Non-pigmented ciliary epithelial cell (primary cell): Measurements from ENCODE around the gene IFIT1B.
"Not testable (repeated sequence)": the region's sequence is repeated elsewhere in the genome, so short reads cannot be mapped to it uniquely, and the experiment has no call there.

Experiments
- DNase-seq: peaks from one replicate; pipeline ENCODE4 v3.0.0-alpha.2; 2010; ENCODE audit warnings: low read depth

Gene IFIT1B, protein sequence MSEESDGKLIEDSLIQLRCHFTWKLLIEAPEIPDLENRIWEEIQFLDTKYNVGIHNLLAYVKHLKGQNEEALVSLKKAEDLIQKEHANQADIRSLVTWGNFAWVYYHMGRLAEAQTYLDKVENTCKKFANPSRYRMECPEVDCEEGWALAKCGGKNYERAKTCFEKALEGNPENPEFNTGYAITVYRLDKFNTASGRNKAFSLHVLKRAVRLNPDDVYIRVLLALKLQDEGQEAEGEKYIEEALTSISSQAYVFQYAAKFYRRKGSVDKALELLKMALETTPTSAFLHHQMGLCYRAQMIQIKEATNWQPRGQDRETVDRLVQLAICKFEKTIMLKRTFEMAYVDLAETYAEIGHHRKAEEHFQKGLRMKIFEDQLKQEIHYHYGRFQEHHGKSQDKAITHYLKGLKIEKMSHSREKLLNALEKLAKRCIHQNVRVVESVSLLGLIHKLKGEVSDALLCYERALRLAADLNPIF

GRCh38 chr10:89377705-89378637 is at the start of gene IFIT1B:
Gene IFIT1B, plus strand, starts transcription at chr10:89378056. Its CDS starts 80 bp downstream, at chr10:89378136.
- DNase-seq, result no peak

- DNase-seq, result no peak
Measured at GRCh38 chr10:89329151-89329550, 48.7 kb upstream of the IFIT1B start.

GRCh38 chr10:89330014-89330413 is 47.8 kb upstream of the IFIT1B start:
- DNase-seq, result not testable (repeated sequence)

- DNase-seq, result no peak
Measured at GRCh38 chr10:89330537-89331212, 47.2 kb upstream of the IFIT1B start.

DNA sequence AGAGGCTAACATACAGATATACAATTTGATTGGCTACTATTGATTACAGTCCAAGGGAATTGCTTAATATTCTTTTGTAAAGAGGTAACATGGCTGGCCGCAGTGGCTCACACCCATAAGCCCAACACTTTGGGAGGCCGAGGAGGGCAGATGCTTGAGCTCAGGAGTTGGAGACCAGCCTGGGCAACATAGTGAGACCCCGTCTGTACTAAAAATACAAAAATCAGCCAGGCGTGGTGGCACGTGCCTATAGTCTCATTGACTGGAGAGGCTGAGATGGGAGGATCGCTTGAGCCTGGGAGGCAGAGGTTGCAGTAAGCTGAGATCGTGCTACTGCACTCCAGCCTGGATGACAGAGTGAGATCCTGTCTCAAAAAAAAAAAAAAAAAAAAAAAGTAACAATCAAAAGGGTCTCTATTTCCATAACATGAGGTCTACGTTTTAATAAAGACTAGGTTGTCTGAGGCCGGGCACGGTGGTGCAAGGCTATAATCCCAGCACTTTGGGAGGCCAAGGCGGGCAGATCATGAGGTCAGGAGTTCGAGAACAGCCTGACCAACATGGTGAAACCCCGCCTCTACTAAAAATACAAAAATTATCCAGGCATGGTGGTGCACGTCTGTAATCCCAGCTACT is 46.3 kb upstream of the IFIT1B start:
- not testable (repeated sequence) for DNase-seq

- DNase-seq, result peak; percentile 43
Measured at GRCh38 chr10:89332123-89332633, 45.7 kb upstream of the IFIT1B start.

DNA sequence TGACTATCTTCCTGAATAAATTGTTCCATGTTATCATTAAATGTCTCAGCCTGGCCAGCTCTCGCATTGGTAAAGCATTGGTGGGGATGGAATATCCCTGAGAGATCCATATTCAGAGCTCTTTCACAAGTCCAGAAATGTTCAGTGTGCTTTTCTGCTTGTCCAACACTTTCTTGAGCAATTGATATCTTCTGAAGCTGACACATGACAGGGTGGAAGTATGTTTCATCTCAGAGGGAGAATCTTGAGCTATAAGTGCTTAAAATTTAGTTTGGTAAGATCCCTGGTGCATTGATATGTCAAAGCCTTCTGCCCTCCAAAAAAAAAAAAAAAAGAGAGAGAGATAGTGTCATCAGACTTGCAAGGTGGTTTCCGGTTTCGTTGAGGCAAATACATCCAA is 42.6 kb upstream of the IFIT1B start:
- no peak for DNase-seq

DNA sequence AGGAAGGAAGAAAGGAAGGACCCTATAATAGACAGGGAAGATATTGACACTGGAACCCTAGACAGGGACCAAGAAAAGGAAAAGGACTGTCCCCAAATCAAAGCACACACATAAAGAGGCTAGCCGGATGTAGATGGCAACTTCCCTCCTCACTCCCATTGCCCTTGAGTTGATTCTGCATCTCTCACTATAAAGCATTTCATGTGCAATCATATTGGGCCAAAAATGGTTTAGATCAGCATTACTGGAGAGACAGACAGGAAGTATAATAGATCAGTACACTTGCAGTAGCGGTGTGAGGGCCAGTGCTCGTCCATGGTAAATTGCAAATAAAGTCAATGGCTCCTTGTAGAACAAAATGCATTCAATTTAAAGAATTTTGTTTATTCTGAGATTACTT is 41.6 kb upstream of the IFIT1B start:
- DNase-seq, result no peak

DNA sequence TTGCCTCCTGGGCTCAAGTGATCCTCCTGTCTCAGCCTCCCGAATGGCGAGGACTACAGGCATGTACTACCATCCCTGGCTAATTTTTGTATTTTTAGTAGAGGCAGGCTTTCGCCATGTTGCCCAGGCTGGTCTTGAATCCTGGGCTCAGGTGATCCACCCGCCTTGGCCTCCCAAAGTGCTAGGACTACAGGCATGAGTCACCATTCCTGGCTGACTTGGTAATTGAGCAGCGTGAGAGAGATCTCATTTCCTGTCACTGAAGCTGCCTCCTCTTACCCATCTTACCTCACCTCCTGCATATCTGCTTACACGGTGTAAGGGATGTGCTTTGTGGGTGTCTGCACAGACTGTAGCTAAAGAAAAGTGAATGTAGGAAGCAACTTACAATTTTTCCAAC is 40.4 kb upstream of the IFIT1B start:
- peak; percentile 63 for DNase-seq

DNA sequence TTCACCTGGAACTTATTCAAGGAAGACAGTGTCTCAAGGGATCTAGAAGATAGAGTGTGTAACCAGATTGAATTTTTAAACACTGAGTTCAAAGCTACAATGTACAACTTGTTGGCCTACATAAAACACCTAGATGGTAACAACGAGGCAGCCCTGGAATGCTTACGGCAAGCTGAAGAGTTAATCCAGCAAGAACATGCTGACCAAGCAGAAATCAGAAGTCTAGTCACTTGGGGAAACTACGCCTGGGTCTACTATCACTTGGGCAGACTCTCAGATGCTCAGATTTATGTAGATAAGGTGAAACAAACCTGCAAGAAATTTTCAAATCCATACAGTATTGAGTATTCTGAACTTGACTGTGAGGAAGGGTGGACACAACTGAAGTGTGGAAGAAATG is 39.1 kb upstream of the IFIT1B start:
- no peak for DNase-seq

GRCh38 chr10:89339875-89340274 is 38.0 kb upstream of the IFIT1B start:
- DNase-seq, result no peak

DNA sequence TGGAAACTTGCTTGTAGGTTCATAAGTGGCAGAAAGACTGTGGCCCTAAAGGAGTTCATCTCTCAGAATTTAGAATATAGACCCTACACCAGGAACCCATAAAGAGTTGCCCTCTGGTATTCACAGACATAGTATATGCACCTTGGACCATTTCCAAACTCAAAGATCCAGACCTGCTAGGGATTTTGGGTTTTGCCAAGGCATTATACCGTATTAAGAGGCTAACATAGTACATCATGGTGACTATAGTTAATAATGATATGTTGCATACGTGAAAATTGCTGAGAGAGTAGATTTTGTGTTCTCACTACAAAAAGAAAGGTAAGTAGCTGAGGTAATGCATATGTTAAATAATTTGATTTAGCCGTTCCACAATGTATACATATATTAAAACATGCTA is 36.2 kb upstream of the IFIT1B start:
- DNase-seq, result no peak

GRCh38 chr10:89342206-89342958 is 35.5 kb upstream of the IFIT1B start:
- DNase-seq, result peak; percentile 55

- no peak for DNase-seq
Measured at GRCh38 chr10:89343089-89343767, 34.6 kb upstream of the IFIT1B start.

GRCh38 chr10:89344156-89344555 is 33.7 kb upstream of the IFIT1B start:
- no peak for DNase-seq

GRCh38 chr10:89345367-89346000 is 32.4 kb upstream of the IFIT1B start:
- no peak for DNase-seq

- no peak for DNase-seq
Measured at GRCh38 chr10:89346405-89347254, 31.2 kb upstream of the IFIT1B start.

DNA sequence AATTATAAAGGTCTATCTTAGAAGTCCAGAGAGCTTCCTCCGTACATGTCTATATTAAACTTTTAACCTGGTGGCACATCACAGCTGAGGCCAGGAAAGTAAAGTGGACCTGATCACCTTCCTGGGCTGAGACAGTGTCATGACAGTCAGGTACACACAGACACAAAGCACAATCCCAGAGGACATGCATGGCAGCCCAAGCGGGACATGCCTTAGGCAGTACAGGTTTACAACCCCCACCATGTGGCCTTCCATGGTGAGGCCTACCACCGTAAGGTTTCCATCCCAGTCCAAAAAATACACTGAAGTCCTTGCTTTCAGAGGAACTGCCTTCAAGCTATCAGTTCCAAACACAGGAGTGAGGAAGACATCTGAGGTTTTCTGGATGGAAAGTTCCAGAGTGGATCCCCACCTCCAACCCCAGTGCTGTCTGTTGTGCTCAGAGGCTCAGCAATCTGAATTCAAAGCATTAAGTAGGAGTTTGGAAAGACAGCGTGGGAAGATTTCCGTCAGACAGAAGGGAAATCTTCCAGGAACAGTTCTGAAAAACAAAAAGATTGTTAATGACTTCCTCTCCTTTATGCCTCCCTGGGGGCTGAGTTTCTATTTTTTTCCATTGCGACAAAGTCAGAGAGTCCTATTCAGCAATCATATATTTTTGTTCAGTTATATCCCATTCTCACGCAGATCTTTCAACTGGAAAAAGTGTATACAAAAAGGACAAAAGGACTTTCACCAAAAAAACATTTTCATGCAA is 30.0 kb upstream of the IFIT1B start:
- no peak for DNase-seq
